ENCODE measurements around the gene S100A6. TPM values are rescaled to one million over a fixed set of nuclear protein-coding genes. Genes with fewer than 3 reads are reported as not detected.

The S100A6 gene
- total RNA-seq, 5 donors from 2014 or later (not counting 1 experiment from before 2014, with no cell fraction given) = 200 to 467 (median 400) TPM

Other genes with a start within 250 kb of the S100A6 start
- not detected for gene PGLYRP3, start 223.0 kb downstream of the S100A6 start, total RNA-seq
- gene PGLYRP4, start 187.2 kb downstream of the S100A6 start, total RNA-seq = not detected
- gene S100A9, start 178.1 kb downstream of the S100A6 start, total RNA-seq = 10 to 100 TPM in 1 of 5 donors, 1 to 10 TPM in 2, under 1 TPM in 1, not detected in 1; 0.98 to 11.5 (median 2.5) TPM
- gene S100A12, start 160.4 kb downstream of the S100A6 start, total RNA-seq = 1 to 10 TPM in 1 of 5 donors, not detected in 4; 1.1 TPM
- 1 to 10 TPM in 2 of 5 donors, not detected in 3; 1.1 to 3.8 TPM for gene S100A8, start 144.9 kb downstream of the S100A6 start, total RNA-seq
- not detected for gene S100A7A, start 119.5 kb downstream of the S100A6 start, total RNA-seq
- gene S100A7, start 75.3 kb downstream of the S100A6 start, total RNA-seq = not detected
- gene S100A5, start 4.9 kb upstream of the S100A6 start, total RNA-seq = 1 to 10 TPM in 3 of 5 donors, under 1 TPM in 1, not detected in 1; 0.36 to 1.6 (median 1.2) TPM
- 100 to 1,000 TPM; 297 to 698 (median 384) TPM for gene S100A4, start 9.8 kb upstream of the S100A6 start, total RNA-seq
- not detected for gene S100A3, start 13.3 kb upstream of the S100A6 start, total RNA-seq
- under 1 TPM in 1 of 5 donors, not detected in 4; 0.66 TPM for gene S100A2, start 29.9 kb upstream of the S100A6 start, total RNA-seq
- 1 to 10 TPM in 1 of 5 donors, under 1 TPM in 2, not detected in 2; 0.53 to 1.0 (median 0.82) TPM for gene S100A16, start 77.1 kb upstream of the S100A6 start, total RNA-seq
- gene S100A14, start 80.3 kb upstream of the S100A6 start, total RNA-seq = under 1 TPM in 3 of 5 donors, not detected in 2; 0.35 to 0.70 (median 0.43) TPM
- 1 to 10 TPM; 4.0 to 5.3 (median 4.2) TPM for gene S100A13, start 91.5 kb upstream of the S100A6 start, total RNA-seq
- not detected for gene S100A1, start 92.4 kb upstream of the S100A6 start, total RNA-seq
- 100 to 1,000 TPM in 3 of 5 donors, 10 to 100 TPM in 2; 76.7 to 131 (median 130) TPM for gene CHTOP, start 98.1 kb upstream of the S100A6 start, total RNA-seq
- 10 to 100 TPM; 16.1 to 29.8 (median 26.6) TPM for gene SNAPIN, start 122.7 kb upstream of the S100A6 start, total RNA-seq
- gene ILF2, start 135.0 kb upstream of the S100A6 start, total RNA-seq = 100 to 1,000 TPM in 2 of 5 donors, 10 to 100 TPM in 3; 86.6 to 137 (median 90.0) TPM
- under 1 TPM in 3 of 5 donors, not detected in 2; 0.23 to 0.44 (median 0.35) TPM for gene NPR1, start 142.7 kb upstream of the S100A6 start, total RNA-seq
- 10 to 100 TPM; 45.9 to 57.7 (median 48.5) TPM for gene INTS3, start 192.1 kb upstream of the S100A6 start, total RNA-seq
- 10 to 100 TPM; 11.0 to 24.5 (median 18.9) TPM for gene SLC27A3, start 239.4 kb upstream of the S100A6 start, total RNA-seq